IMR-90 (cell line): ENCODE results near the gene YAE1. TPM values are rescaled to one million over a fixed set of nuclear protein-coding genes. Genes with fewer than 3 reads are reported as not detected.

Experiments
- ATAC-seq: fragments of 200-7000 bp; cut with Tn5 transposase; 2 replicates; pipeline ENCODE4 v1.9.1; 2020; ENCODE audit warnings: low read depth, mild to moderate bottlenecking, moderate library complexity
- BruUV-seq: library from RNA; stranded (reverse); fragments of 400-500 nt; replicated peaks from 2 replicates; lab custom pipeline; 2021; lab: Mats Ljungman, UMichigan
- CTCF ChIA-PET: fragments of 300-600 bp; formaldehyde crosslinking; extraction: SDS; loops from one replicate; lab custom pipeline; 2021; ENCODE audit warnings: antibody characterized with exemption; lab: Yijun Ruan, JAX
- POLR2A ChIA-PET: fragments of 300-600 bp; sonication (Branson Sonifier 250); formaldehyde crosslinking; loops from one replicate; lab custom pipeline; 2022; ENCODE audit warnings: antibody characterized with exemption; ENCODE audit not compliant: unreplicated experiment; lab: Charles Lee
- DNase-seq: peaks from one replicate; pipeline ENCODE4 v3.0.0; 2013
- H2AFZ ChIP-seq: replicated peaks from 2 replicates; pipeline ENCODE3; 2013; ENCODE audit warnings: low read length, mild to moderate bottlenecking; ENCODE audit not compliant: poor library complexity
- H2AK5ac ChIP-seq: 2 replicates; pipeline ENCODE4 v1.6.1; 2013; ENCODE audit warnings: low read depth, low read length, inconsistent platforms
- H2AK9ac ChIP-seq: replicated peaks from 2 replicates; pipeline ENCODE3; 2013; ENCODE audit warnings: mild to moderate bottlenecking, low read depth, low read length, moderate library complexity; ENCODE audit not compliant: poor library complexity
- H2BK120ac ChIP-seq: 2 replicates; pipeline ENCODE4 v1.6.1; 2013; ENCODE audit warnings: low read depth, low read length, inconsistent platforms
- H2BK15ac ChIP-seq: 3 replicates; pipeline ENCODE4 v1.6.1; 2013; ENCODE audit warnings: low read depth, low read length, inconsistent platforms
- H2BK20ac ChIP-seq: 2 replicates; pipeline ENCODE4 v1.6.1; 2013; ENCODE audit warnings: low read depth, mild to moderate bottlenecking, inconsistent platforms, low read length, moderate library complexity
- H2BK5ac ChIP-seq: 2 replicates; pipeline ENCODE4 v1.6.1; 2013; ENCODE audit warnings: mild to moderate bottlenecking, low read depth, low read length, inconsistent platforms; ENCODE audit not compliant: poor library complexity, severe bottlenecking
- H3K14ac ChIP-seq: replicated peaks from 2 replicates; pipeline ENCODE4 v1.6.1; 2013; ENCODE audit warnings: low read depth, low read length, inconsistent platforms
- H3K18ac ChIP-seq: 2 replicates; pipeline ENCODE4 v1.6.1; 2013; ENCODE audit warnings: low read depth, low read length, control low read depth
- H3K23ac ChIP-seq: 2 replicates; pipeline ENCODE4 v1.6.1; 2013; ENCODE audit warnings: low read depth, low read length, inconsistent platforms
- H3K27ac ChIP-seq: 2 replicates; pipeline ENCODE4 v1.5.1; 2013; ENCODE audit warnings: mild to moderate bottlenecking, control low read depth, low read length; ENCODE audit not compliant: insufficient read depth
- H3K27me3 ChIP-seq: 2 replicates; pipeline ENCODE4 v1.6.1; 2013; ENCODE audit warnings: low read length; ENCODE audit not compliant: control insufficient read depth, insufficient read depth
- H3K36me3 ChIP-seq: 2 replicates; pipeline ENCODE4 v1.6.1; 2013; ENCODE audit warnings: low read length, mixed read lengths; ENCODE audit not compliant: control insufficient read depth, insufficient read depth
- H3K4ac ChIP-seq: 2 replicates; pipeline ENCODE4 v1.6.1; 2013; ENCODE audit warnings: low read depth, low read length, inconsistent platforms
- H3K4me1 ChIP-seq: 2 replicates; pipeline ENCODE4 v1.6.1; 2013; ENCODE audit warnings: low read length, mixed read lengths; ENCODE audit not compliant: control insufficient read depth, insufficient read depth
- H3K4me2 ChIP-seq: 2 replicates; pipeline ENCODE4 v1.6.1; 2013; ENCODE audit warnings: low read depth, mild to moderate bottlenecking, control low read depth, low read length, moderate library complexity
- H3K4me3 ChIP-seq: 2 replicates; pipeline ENCODE4 v1.5.1; 2013; ENCODE audit warnings: low read depth, mild to moderate bottlenecking, control low read depth, low read length, moderate library complexity; ENCODE audit not compliant: insufficient read depth
- H3K56ac ChIP-seq: 2 replicates; pipeline ENCODE4 v1.6.1; 2013; ENCODE audit warnings: low read length, inconsistent platforms; ENCODE audit not compliant: insufficient read depth; ENCODE audit errors: extremely low read depth
- H3K79me1 ChIP-seq, 2 experiments: 2 replicates each; pipeline ENCODE4 v1.6.1; 2013; ENCODE audit warnings: low read length in 2 of 2, inconsistent platforms in 1 of 2, low read depth in 1 of 2
- H3K9ac ChIP-seq: 2 replicates; pipeline ENCODE4 v1.6.1; 2013; ENCODE audit warnings: low read depth, low read length, control low read depth
- H3K9me1 ChIP-seq: 2 replicates; pipeline ENCODE4 v1.6.1; 2013; ENCODE audit warnings: low read length, inconsistent platforms; ENCODE audit not compliant: insufficient read depth
- H3K9me3 ChIP-seq: 2 replicates; pipeline ENCODE4 v1.6.1; 2013; ENCODE audit warnings: low read length; ENCODE audit not compliant: control insufficient read depth, insufficient read depth
- H4K20me1 ChIP-seq: 2 replicates; pipeline ENCODE4 v1.6.1; 2013; ENCODE audit warnings: low read length, inconsistent platforms; ENCODE audit not compliant: insufficient read depth
- H4K5ac ChIP-seq: 2 replicates; pipeline ENCODE4 v1.6.1; 2013; ENCODE audit warnings: mild to moderate bottlenecking, low read depth, low read length, control low read depth
- H4K8ac ChIP-seq, 2 experiments: 2 replicates each; pipeline ENCODE4 v1.6.1; 2013; ENCODE audit warnings: low read depth in 2 of 2, low read length in 2 of 2, control low read depth in 1 of 2, inconsistent platforms in 1 of 2
- H4K91ac ChIP-seq: 2 replicates; pipeline ENCODE4 v1.6.1; 2013; ENCODE audit warnings: low read depth, low read length, inconsistent platforms; ENCODE audit not compliant: insufficient read depth
- NFE2L2 ChIP-seq: fragments of 150-350 bp; IDR thresholded peaks from 2 replicates; pipeline ENCODE4 v1.6.1; 2016; ENCODE audit warnings: low read depth, mild to moderate bottlenecking, low read length
- WGBS, 2 experiments: methylation state at CpG; one replicate each; pipeline versions ENCODE4 v1.1.5 to v1.1.7; 2013; ENCODE audit warnings: missing lambda C conversion rate in 2 of 2; ENCODE audit not compliant: insufficient read length in 1 of 2; ENCODE audit errors: extremely low coverage in 2 of 2; 5-methylcytosine and 5-hydroxymethylcytosine counted together
- dilution Hi-C: fragments of 300-500 bp; cut with HindIII; formaldehyde crosslinking; loops from one replicate; pipeline ENCODE4 v1.14.3; 2018; ENCODE audit warnings: low sequenced_read_pairs; ENCODE audit not compliant: unreplicated experiment
- in situ Hi-C: fragments of 300-500 bp; cut with MboI; formaldehyde crosslinking; loops from 3 replicates; pipeline ENCODE4 v1.14.3; 2019; ENCODE audit warnings: low sequenced_read_pairs, inconsistent platforms, mixed read lengths
- intact Hi-C: fragments of 100-400 bp; cut with micrococcal nuclease; formaldehyde crosslinking; loops from 2 replicates; pipeline ENCODE4 v1.10.0; 2022
- polyA plus RNA-seq, 3 experiments: library from polyadenylated mRNA; depleted of rRNA; stranded (reverse); fragments of >200 nt; gene quantifications; 2 replicates each; pipeline ENCODE4 v1.2.3, GENCODE V29; 2012; ENCODE audit warnings: low replicate concordance in 1 of 3
- total RNA-seq: library from RNA; depleted of rRNA; stranded (reverse); fragments of >200 nt; gene quantifications from 2 replicates; pipeline ENCODE4 v1.2.3, GENCODE V29; 2012

The YAE1 gene
- total and polyA plus RNA-seq, 2 of the 4 experiments (the other 2 are of a cell fraction), result 28.6 to 36.7 TPM

- H4K91ac ChIP-seq, result no peak overlapping the region
- dilution Hi-C loops, result no loop called here
- H3K9me1 ChIP-seq, result no peaks in the 10 kb centered on the region
- H3K27me3 ChIP-seq, result peaks cover 20% of the 10 kb centered on the region
- H3K36me3 ChIP-seq, result no peaks in the 10 kb centered on the region
- no peak overlapping the region for H2BK20ac ChIP-seq
- BruUV-seq, result no TSS peak
- H3K56ac ChIP-seq, result no peak overlapping the region
- no peak overlapping the region for H2BK5ac ChIP-seq
- H4K5ac ChIP-seq, result no peak overlapping the region
- H3K27ac ChIP-seq, result no peak overlapping the region
- no peak overlapping the region for H2AK5ac ChIP-seq
- H3K23ac ChIP-seq, result no peak overlapping the region
- in situ Hi-C loops, result loop anchor here (25.0 kb wide), 1 partner anchor 1105 kb away; no protein-coding TSS in a partner anchor
- no peak overlapping the region for H3K9ac ChIP-seq
- no peaks in the 10 kb centered on the region for H3K79me1 ChIP-seq
- no peak overlapping the region for H2AFZ ChIP-seq
- H2AK9ac ChIP-seq, result no peak overlapping the region
- intact Hi-C loops, result no loop called here
- no peaks in the 10 kb centered on the region for H4K20me1 ChIP-seq
- H3K4me3 ChIP-seq, result no peak overlapping the region
- H2BK15ac ChIP-seq, result no peak overlapping the region
- DNase-seq, result no peak
- no peak overlapping the region for H3K4me2 ChIP-seq
- ChIA-PET CTCF (no interaction called here), POLR2A (no interaction called here)
- ATAC-seq, result no peak
- no peaks in the 10 kb centered on the region for H3K4me1 ChIP-seq
- no peak overlapping the region for H3K4ac ChIP-seq
- WGBS, 2 experiments, result 52% methylated on average over 2 of the region's 3 CpGs; no CpG with 5 or more reads in 1 of the 2 experiments
- no peak overlapping the region for H3K14ac ChIP-seq
- no peak overlapping the region for H4K8ac ChIP-seq
- no peaks in the 10 kb centered on the region for H3K9me3 ChIP-seq
- no peak overlapping the region for H2BK120ac ChIP-seq
- no peak overlapping the region for H3K18ac ChIP-seq
- no peak for TF ChIP-seq NFE2L2
Observed at GRCh38 chr7:39517240-39517639, 49.0 kb upstream of the YAE1 start.
